Small intestine (tissue), 7 donors: ENCODE measurements around the gene AQP12B. TPM values are rescaled to one million over a fixed set of nuclear protein-coding genes. Genes with fewer than 3 reads are reported as not detected.

Source experiments
- DNase-seq, 2 donors: peaks; one replicate each; pipeline versions ENCODE4 v3.0.0 to v3.0.0-alpha.2; 2013
- FAIRE-seq: peaks from 2 replicates; lab custom pipeline; 2012; peaks lifted over from hg19 to GRCh38; lab: Jason Lieb, UNC
- H3K27ac ChIP-seq, 3 donors: one replicate each; pipeline ENCODE4 v1.5.1; 2013; ENCODE audit warnings: low read length in 2 of 3, mild to moderate bottlenecking in 2 of 3, control low read depth in 1 of 3, inconsistent platforms in 1 of 3, low read depth in 1 of 3, moderate library complexity in 1 of 3
- H3K27me3 ChIP-seq, 3 donors: one replicate each; pipeline ENCODE4 v1.6.1; 2013; ENCODE audit warnings: low read length in 3 of 3, inconsistent platforms in 1 of 3; ENCODE audit not compliant: control insufficient read depth in 3 of 3, insufficient read depth in 3 of 3
- H3K36me3 ChIP-seq, 3 donors: one replicate each; pipeline ENCODE4 v1.6.1; 2013; ENCODE audit warnings: low read length in 3 of 3, inconsistent platforms in 1 of 3, low read depth in 1 of 3, mild to moderate bottlenecking in 1 of 3, moderate library complexity in 1 of 3; ENCODE audit not compliant: control insufficient read depth in 3 of 3, insufficient read depth in 2 of 3
- H3K4me1 ChIP-seq, 3 donors: one replicate each; pipeline ENCODE4 v1.6.1; 2013; ENCODE audit warnings: low read length in 2 of 3, inconsistent platforms in 1 of 3, low read depth in 1 of 3, mild to moderate bottlenecking in 1 of 3, moderate library complexity in 1 of 3; ENCODE audit not compliant: control insufficient read depth in 3 of 3, insufficient read depth in 2 of 3
- H3K4me3 ChIP-seq, 3 donors: one replicate each; pipeline ENCODE4 v1.5.1; 2013; ENCODE audit warnings: low read length in 3 of 3, control low read depth in 1 of 3, inconsistent platforms in 1 of 3, low read depth in 1 of 3, mild to moderate bottlenecking in 1 of 3, moderate library complexity in 1 of 3
- H3K9me3 ChIP-seq, 2 donors: one replicate each; pipeline ENCODE4 v1.6.1; 2013; ENCODE audit warnings: low read depth in 1 of 2, low read length in 1 of 2; ENCODE audit not compliant: control insufficient read depth in 2 of 2, insufficient read depth in 1 of 2
- WGBS, 3 donors: extraction: QIAGEN DNeasy Blood & Tissue Kit; methylation state at CpG; one replicate each; pipeline ENCODE4 v1.1.7; 2013; 5-methylcytosine and 5-hydroxymethylcytosine counted together
- polyA plus RNA-seq, 4 donors: library from polyadenylated mRNA; stranded (reverse) in 3 of 4; unstranded in 1 of 4; fragments of 200-250 nt in 3 of 4; fragments of 120-200 nt in 1 of 4; gene quantifications; one replicate each; pipeline versions ENCODE4 v1.2.1 to v1.2.3, GENCODE V29; 2013
- donor health status: healthy with polysubstance abuse.
- donor health status: control.
- donor health status: control.
- donor health status: Bipolar disorder and iron deficiency.
- donor health status: healthy.

The AQP12B gene
- polyA plus RNA-seq, 4 donors: 1.3 to 11.5 TPM; not detected in 2

DNA sequence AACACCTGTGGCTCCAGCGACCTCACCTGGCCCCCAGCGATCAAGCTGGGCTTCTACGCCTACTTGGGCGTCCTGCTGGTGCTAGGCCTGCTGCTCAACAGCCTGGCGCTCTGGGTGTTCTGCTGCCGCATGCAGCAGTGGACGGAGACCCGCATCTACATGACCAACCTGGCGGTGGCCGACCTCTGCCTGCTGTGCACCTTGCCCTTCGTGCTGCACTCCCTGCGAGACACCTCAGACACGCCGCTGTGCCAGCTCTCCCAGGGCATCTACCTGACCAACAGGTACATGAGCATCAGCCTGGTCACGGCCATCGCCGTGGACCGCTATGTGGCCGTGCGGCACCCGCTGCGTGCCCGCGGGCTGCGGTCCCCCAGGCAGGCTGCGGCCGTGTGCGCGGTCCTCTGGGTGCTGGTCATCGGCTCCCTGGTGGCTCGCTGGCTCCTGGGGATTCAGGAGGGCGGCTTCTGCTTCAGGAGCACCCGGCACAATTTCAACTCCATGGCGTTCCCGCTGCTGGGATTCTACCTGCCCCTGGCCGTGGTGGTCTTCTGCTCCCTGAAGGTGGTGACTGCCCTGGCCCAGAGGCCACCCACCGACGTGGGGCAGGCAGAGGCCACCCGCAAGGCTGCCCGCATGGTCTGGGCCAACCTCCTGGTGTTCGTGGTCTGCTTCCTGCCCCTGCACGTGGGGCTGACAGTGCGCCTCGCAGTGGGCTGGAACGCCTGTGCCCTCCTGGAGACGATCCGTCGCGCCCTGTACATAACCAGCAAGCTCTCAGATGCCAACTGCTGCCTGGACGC lies 52.5 kb downstream of the AQP12B start:
- Histone ChIP-seq H3K27ac (no peak overlapping the region), H3K27me3 (no peaks in the 10 kb centered on the region), H3K9me3 (peaks cover 0 to 27% of the 10 kb centered on the region in 2 donors), H3K4me3 (no peak overlapping the region), H3K36me3 (peaks cover 0 to 72% (median 7%) of the 10 kb centered on the region in 3 donors), H3K4me1 (peaks cover 0 to 18% (median 0%) of the 10 kb centered on the region in 3 donors)
- DNase-seq (no peak), FAIRE-seq (no peak)
- WGBS, 3 donors: 93 to 94% (median 94%) methylated on average over 50 of the region's 50 CpGs

- H3K4me1 ChIP-seq: peaks cover 0 to 18% (median 0%) of the 10 kb centered on the region in 3 donors
- peaks cover 0 to 22% of the 10 kb centered on the region in 2 donors for H3K9me3 ChIP-seq
- no peaks in the 10 kb centered on the region for H3K27me3 ChIP-seq
- WGBS, 3 donors: 76 to 97% (median 86%) methylated on average over 4 to 5 of the region's 5 CpGs
- H3K36me3 ChIP-seq: peaks cover 0 to 72% (median 7%) of the 10 kb centered on the region in 3 donors
- FAIRE-seq: no peak
- no peak overlapping the region for H3K4me3 ChIP-seq
- DNase-seq: no peak
- H3K27ac ChIP-seq: no peak overlapping the region
Observed at GRCh38 chr2:240629619-240629967, 53.1 kb downstream of the AQP12B start.

DNA sequence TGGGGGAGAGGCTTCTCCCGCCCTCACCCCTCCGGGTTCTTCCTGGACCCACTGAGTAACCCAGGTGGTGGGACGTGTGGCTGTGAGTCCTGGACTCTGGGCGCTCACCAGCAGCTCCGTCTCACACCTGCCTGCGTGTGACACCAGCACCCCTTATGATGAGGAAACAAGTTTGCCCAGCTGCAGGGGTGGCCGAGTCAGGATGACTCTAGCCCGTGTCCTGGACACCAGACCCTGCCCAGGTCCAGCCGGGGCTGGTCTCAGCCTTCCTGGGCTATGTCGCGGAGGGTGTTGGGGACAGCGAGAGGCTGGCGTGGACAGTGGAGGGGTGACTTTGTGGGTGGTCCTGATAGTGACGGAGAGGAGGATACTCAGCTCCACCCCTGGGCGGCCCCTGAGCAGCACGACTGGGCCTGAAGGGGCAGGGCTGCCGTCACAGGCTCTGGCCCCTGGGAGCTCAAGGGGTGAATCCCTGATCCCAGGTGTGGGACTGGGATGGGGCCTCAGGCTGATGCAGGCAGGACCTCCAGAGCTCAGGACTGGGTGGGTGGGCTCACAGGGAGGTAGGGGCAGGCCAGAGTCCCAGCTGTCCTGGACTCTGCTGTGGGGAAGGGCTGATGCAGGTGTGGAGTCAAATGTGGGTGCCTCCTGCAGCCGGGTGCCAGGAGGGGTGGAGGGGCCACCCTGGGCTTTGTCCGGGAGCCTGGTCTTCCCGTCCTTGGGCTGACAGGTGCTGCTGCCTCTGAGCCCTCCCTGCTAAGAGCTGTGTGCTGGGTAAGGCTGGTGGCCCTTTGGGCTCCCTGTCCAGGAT lies 53.7 kb downstream of the AQP12B start:
- H3K27ac ChIP-seq: no peak overlapping the region
- WGBS, 3 donors: 73 to 79% (median 75%) methylated on average over 20 of the region's 20 CpGs
- FAIRE-seq: no peak
- peaks cover 0 to 18% (median 0%) of the 10 kb centered on the region in 3 donors for H3K4me1 ChIP-seq
- peaks cover 0 to 17% of the 10 kb centered on the region in 2 donors for H3K9me3 ChIP-seq
- no peaks in the 10 kb centered on the region for H3K27me3 ChIP-seq
- H3K36me3 ChIP-seq: peaks cover 0 to 76% (median 7%) of the 10 kb centered on the region in 3 donors
- H3K4me3 ChIP-seq: no peak overlapping the region
- DNase-seq: no peak

DNA sequence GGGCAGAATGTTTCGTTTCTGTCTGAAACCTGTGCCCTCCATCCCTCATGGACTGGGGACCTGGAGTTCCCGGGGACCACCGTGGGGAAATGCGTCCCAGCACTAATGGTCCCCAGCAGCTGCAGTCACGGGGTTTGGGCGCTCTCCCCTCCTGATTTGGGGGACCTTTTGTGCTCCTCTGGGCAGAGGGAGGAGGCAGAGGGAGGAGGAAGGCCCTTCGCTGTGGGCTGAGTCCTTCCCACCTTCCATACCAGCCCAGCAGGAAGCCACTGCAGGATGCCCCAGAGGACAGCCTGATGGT lies 54.2 kb downstream of the AQP12B start:
- H3K27me3 ChIP-seq: no peaks in the 10 kb centered on the region
- no peak for FAIRE-seq
- H3K36me3 ChIP-seq: peaks cover 0 to 79% (median 7%) of the 10 kb centered on the region in 3 donors
- no peak overlapping the region for H3K4me3 ChIP-seq
- DNase-seq: no peak
- H3K27ac ChIP-seq: no peak overlapping the region
- WGBS, 3 donors: 87 to 91% (median 89%) methylated on average over 7 of the region's 7 CpGs
- H3K9me3 ChIP-seq: peaks cover 0 to 12% of the 10 kb centered on the region in 2 donors
- H3K4me1 ChIP-seq: peaks cover 0 to 18% (median 0%) of the 10 kb centered on the region in 3 donors

DNA sequence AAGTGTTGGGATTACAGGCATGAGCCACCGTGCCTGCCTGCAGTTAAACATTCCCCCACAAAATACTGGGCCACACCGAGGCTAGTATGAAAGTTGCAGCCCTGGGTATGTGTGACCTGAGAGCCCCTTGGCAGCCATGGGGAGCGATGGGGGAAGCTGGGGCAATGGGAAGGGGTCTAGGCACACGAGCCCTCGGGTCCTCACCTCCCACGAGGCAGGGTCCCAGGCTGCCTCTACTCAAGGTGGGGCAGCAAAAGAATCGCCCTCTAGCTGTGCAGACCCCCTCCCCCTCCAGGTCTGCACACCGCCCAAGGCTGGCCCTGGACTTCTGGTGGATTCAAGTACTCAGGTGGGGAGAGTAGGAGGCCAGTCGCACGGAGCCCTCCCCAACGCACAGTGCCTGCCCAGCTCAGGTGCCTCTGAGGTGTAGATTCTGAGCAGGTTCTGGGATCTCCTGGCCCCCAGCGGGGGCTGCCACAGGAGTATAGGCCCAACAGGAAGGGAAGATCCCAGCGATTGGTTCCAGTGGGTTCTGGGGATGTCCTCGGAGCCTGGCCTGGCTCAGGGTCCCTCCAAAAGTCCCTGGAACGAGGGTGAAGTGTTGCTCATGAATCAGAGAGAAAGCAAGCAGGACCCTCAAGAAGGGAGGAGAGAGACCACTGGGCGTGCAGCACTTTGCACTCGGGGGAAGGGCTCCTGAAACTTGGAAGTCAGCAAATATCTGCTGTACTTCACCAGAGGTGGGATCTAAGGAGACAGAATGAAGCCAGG lies 54.8 kb downstream of the AQP12B start:
- no peaks in the 10 kb centered on the region for H3K27me3 ChIP-seq
- H3K9me3 ChIP-seq: peaks cover 0 to 11% of the 10 kb centered on the region in 2 donors
- H3K4me3 ChIP-seq: no peak overlapping the region
- FAIRE-seq (no peak), DNase-seq (no peak)
- H3K27ac ChIP-seq: no peak overlapping the region
- WGBS, 3 donors: 90 to 92% (median 90%) methylated on average over 17 of the region's 17 CpGs
- H3K4me1 ChIP-seq: peaks cover 0 to 18% (median 0%) of the 10 kb centered on the region in 3 donors
- H3K36me3 ChIP-seq: peaks cover 0 to 84% (median 9%) of the 10 kb centered on the region in 3 donors

DNA sequence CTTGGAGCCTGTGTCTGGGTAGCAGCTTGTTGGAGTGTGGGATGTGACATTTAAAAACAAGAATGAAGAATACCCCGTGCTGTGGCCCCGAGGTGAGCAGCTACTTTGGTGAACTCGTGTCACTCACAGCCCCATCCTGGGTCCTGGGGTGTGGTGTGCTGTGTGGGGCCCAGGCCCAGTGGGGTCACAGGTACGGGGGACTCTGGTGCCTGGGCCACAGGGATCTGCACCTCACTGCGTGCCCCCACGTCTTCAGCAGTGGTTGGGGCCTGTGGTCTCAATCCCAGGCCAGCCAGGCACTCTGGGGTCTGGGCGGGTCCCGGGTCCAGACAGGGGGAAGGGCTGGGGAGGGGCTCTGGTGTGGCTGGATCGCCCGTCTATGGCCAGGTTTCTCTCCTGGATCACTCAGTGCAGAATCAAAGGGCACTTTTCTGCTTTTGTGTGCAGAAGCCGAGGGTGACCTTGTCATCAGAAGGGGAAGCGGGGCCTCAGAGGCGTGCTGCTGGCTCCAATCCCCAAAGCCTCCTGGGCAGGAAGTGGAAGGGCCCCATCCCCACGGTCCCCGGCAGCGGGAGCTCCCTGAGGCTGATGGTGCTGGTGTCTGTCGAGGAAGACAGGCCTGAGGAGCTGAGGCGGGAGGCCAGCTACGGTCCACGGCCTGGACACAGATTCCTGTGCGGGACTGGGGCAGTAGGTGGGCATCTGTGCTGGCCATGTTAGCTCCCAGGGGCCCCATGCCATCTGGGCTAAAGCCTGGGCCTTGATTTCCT lies 56.0 kb downstream of the AQP12B start:
- 52 to 62% (median 59%) methylated on average over 20 to 21 of the region's 21 CpGs for WGBS, 3 donors
- FAIRE-seq (no peak), DNase-seq (peak in 1 of 2 donors; percentile 85)
- no peaks in the 10 kb centered on the region for H3K9me3 ChIP-seq
- H3K36me3 ChIP-seq: peaks cover 0 to 88% (median 12%) of the 10 kb centered on the region in 3 donors
- peaks cover 0 to 18% (median 0%) of the 10 kb centered on the region in 3 donors for H3K4me1 ChIP-seq
- H3K4me3 ChIP-seq: no peak overlapping the region
- peak overlapping the region; percentile 37 to 81 (median 66) for H3K27ac ChIP-seq
- H3K27me3 ChIP-seq: no peaks in the 10 kb centered on the region
